Measurements from ENCODE around the gene DIP2B.

DNA sequence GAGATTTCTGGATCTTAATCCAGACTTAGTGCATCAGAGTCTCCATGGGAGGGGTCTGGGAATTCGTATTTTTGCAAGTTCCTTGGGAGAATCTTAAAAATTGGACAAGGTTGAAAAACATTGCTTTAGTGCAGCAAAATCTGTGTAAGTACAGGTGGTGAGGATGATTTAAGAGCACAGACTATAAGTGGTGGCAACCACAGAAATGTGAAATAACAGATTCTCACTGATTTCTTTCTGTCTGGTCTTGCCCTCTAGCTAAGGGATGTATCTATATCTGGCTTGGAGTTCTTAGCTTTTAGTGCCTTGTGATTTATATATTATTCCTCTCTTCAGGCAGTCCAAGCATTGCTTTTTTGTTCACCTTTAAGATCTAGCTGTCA is 116.2 kb downstream of the DIP2B start:
- TF ChIP-seq, protein P1, sequence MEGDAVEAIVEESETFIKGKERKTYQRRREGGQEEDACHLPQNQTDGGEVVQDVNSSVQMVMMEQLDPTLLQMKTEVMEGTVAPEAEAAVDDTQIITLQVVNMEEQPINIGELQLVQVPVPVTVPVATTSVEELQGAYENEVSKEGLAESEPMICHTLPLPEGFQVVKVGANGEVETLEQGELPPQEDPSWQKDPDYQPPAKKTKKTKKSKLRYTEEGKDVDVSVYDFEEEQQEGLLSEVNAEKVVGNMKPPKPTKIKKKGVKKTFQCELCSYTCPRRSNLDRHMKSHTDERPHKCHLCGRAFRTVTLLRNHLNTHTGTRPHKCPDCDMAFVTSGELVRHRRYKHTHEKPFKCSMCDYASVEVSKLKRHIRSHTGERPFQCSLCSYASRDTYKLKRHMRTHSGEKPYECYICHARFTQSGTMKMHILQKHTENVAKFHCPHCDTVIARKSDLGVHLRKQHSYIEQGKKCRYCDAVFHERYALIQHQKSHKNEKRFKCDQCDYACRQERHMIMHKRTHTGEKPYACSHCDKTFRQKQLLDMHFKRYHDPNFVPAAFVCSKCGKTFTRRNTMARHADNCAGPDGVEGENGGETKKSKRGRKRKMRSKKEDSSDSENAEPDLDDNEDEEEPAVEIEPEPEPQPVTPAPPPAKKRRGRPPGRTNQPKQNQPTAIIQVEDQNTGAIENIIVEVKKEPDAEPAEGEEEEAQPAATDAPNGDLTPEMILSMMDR (IDR thresholded peaks at IDR 0.05), result no peak
- no peak for TF ChIP-seq ZSCAN20 (CRISPR knock-in tag; IDR thresholded peaks at IDR 0.05)
- TF ChIP-seq CHD2 (IDR thresholded peaks at IDR 0.05; ENCODE audit: low read length, partially characterized antibody), result no peak
- TF ChIP-seq KDM5A (IDR thresholded peaks at IDR 0.05), result no peak
- TF ChIP-seq, protein P2, sequence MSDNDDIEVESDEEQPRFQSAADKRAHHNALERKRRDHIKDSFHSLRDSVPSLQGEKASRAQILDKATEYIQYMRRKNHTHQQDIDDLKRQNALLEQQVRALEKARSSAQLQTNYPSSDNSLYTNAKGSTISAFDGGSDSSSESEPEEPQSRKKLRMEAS (IDR thresholded peaks at IDR 0.05), result no peak
- TF ChIP-seq, protein P3, sequence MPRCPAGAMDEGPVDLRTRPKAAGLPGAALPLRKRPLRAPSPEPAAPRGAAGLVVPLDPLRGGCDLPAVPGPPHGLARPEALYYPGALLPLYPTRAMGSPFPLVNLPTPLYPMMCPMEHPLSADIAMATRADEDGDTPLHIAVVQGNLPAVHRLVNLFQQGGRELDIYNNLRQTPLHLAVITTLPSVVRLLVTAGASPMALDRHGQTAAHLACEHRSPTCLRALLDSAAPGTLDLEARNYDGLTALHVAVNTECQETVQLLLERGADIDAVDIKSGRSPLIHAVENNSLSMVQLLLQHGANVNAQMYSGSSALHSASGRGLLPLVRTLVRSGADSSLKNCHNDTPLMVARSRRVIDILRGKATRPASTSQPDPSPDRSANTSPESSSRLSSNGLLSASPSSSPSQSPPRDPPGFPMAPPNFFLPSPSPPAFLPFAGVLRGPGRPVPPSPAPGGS (IDR thresholded peaks at IDR 0.05), result no peak

All from A549 (cell line).